WI38 (cell line): ENCODE data around the gene COL19A1.
"Not testable (repeated sequence)": the region's sequence is repeated elsewhere in the genome, so short reads cannot be mapped to it uniquely, and the experiment has no call there.

ENCODE experiments used
- H3K4me3 ChIP-seq: 2 replicates; pipeline ENCODE4 v1.5.1; 2011; ENCODE audit warnings: low read depth, mild to moderate bottlenecking, control low read depth, low read length
- TF ChIP-seq, protein P1 (sequence below): IDR thresholded peaks from 2 replicates; pipeline ENCODE4 v1.5.1; 2012; ENCODE audit warnings: low read depth, mild to moderate bottlenecking, control low read depth, low read length

COL19A1 gene

DNA sequence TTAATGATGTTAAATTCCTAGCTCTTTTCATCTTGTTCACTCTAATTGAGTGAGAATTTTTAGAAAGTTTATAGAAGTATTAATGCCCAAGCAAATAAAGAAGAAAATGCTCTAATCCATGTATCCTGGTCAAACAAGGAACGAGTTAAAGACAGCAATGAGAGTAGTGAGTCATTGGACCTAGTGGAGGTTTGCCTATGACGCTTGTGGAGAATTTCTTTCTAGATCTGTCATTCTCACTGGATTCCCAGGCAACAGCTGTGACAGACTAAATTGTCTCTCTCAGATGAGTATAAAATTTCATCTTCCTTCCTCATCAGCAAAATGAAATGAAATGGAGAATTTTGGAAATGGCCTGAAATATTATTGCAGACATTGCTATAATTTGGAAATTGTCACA, 127.9 kb downstream of the COL19A1 start:
- TF ChIP-seq, protein P1, sequence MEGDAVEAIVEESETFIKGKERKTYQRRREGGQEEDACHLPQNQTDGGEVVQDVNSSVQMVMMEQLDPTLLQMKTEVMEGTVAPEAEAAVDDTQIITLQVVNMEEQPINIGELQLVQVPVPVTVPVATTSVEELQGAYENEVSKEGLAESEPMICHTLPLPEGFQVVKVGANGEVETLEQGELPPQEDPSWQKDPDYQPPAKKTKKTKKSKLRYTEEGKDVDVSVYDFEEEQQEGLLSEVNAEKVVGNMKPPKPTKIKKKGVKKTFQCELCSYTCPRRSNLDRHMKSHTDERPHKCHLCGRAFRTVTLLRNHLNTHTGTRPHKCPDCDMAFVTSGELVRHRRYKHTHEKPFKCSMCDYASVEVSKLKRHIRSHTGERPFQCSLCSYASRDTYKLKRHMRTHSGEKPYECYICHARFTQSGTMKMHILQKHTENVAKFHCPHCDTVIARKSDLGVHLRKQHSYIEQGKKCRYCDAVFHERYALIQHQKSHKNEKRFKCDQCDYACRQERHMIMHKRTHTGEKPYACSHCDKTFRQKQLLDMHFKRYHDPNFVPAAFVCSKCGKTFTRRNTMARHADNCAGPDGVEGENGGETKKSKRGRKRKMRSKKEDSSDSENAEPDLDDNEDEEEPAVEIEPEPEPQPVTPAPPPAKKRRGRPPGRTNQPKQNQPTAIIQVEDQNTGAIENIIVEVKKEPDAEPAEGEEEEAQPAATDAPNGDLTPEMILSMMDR: no peak
- no peak overlapping the region for H3K4me3 ChIP-seq

DNA sequence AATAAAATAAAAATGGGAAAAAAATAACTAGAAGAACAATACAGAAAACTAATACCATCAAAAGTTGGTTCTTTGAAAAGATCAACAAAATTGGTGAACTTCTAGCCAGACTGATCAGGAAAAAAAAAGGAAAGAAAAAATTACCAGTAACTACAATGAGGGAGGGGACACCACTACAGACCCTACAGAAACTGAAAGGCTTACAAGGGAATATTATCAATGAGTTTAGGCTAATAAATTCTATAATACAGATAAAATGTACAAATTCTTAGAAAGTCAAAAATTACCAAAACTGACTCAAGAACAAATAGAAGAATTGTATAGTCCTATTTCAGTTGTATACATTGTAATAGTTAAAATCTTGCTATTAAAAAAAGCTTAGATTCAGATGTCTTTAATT, 141.8 kb downstream of the COL19A1 start:
- no peak overlapping the region for H3K4me3 ChIP-seq
- TF ChIP-seq, protein P1: no peak

GRCh38 chr6:70010339-70010738, 144.0 kb downstream of the COL19A1 start:
- H3K4me3 ChIP-seq: not testable (repeated sequence)

GRCh38 chr6:70023201-70023600, 156.8 kb downstream of the COL19A1 start:
- not testable (repeated sequence) for H3K4me3 ChIP-seq

DNA sequence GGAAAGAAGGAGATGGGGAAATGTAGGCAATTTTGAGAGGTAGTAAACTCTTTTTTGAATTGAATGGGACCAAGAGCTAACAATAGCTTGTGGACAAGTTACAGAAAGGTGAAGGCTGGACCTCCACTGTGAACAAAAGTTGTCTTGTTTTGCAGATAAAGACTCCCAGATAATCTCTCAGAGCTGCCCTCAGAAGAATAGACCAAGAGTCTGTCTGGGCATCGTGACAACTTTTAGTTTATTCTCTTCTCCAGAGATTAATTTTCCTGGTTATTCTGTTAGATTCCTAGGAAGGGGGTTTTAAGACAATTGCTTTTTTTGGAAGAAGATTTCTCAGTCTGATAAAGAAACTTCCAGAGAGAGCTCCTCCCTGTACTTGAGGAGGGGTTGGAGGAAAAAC, 161.9 kb downstream of the COL19A1 start:
- H3K4me3 ChIP-seq: no peak overlapping the region

DNA sequence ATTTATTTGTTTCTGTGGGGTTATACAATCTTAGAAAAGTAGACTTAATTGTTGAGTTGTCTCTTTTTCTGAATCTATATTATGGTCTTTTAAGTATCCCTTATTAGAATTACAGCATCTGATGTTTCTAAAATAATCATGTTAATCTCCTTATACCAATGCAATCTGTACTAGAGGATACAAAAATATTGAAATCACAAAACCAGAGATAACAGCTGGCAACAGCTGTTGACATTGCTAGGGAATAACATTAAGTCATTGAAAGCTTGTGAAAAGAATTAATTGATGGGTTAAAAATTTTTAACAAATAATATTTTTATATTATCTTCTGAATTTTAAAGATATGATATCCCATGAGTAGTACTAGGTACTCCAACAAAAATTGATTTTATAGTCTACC, 162.6 kb downstream of the COL19A1 start:
- H3K4me3 ChIP-seq: no peak overlapping the region
- TF ChIP-seq, protein P1: no peak

More for the DNA sequence above, 161.9 kb downstream of the COL19A1 start:
- TF ChIP-seq, protein P1: no peak

GRCh38 chr6:70033781-70034180, 167.4 kb downstream of the COL19A1 start:
- H3K4me3 ChIP-seq: no peak overlapping the region
- TF ChIP-seq, protein P1: no peak

- H3K4me3 ChIP-seq: no peak overlapping the region
- TF ChIP-seq, protein P1: no peak
Measured at GRCh38 chr6:70037445-70037844, 171.1 kb downstream of the COL19A1 start.

DNA sequence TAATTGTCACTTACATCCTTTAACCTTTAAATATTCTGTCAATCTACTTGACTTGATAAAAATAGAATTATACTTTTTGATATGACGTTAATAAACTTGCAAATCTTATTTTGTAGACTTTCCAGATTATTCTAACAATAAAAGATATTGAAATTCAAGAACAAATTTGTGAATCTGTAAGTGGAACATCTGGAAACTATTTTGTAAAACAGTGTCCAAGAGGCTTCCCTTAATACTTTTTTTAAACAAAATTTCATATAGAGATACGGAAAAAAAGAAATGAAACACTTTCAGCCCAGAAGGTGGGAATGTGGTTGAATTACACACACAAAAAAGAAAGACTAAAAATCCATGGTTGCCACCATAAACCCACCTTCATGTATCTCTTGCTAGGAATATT, 174.4 kb downstream of the COL19A1 start:
- TF ChIP-seq, protein P1: no peak
- H3K4me3 ChIP-seq: no peak overlapping the region
